22Rv1 (cell line): ENCODE measurements around the gene TTC38.

Source experiments
- H3K27ac ChIP-seq: fragments of 450-650 bp; 2 replicates; pipeline ENCODE4 v1.5.1; 2017
- ZFX ChIP-seq: fragments of 450-650 bp; IDR thresholded peaks from 2 replicates; pipeline ENCODE4 v1.6.1; 2017; ENCODE audit warnings: antibody characterized with exemption, borderline replicate concordance
- TF ChIP-seq, protein P1 (sequence below): fragments of 450-650 bp; IDR thresholded peaks from 2 replicates; pipeline ENCODE4 v1.5.1; 2017; ENCODE audit warnings: mild to moderate bottlenecking

TTC38 gene

DNA sequence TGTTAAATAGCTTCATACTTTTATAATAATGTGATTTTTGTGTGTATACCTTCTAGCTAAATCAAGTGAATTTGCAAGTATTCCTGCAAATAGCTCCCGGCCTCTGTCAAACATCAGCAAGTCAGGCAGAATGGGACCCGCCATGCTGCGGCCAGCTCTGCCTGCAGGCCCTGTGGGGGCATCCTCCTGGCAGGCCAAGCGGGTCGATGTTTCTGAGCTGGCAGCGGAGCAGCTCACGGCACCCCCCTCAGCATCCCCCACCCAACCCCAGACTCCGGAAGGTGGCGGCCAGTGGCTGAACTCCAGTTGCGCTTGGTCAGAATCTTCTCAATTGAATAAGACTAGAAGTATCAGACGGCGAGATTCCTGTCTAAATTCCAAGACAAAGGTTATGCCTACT, 48.2 kb downstream of the TTC38 start:
- TF ChIP-seq ZFX, result no peak
- TF ChIP-seq, protein P1, sequence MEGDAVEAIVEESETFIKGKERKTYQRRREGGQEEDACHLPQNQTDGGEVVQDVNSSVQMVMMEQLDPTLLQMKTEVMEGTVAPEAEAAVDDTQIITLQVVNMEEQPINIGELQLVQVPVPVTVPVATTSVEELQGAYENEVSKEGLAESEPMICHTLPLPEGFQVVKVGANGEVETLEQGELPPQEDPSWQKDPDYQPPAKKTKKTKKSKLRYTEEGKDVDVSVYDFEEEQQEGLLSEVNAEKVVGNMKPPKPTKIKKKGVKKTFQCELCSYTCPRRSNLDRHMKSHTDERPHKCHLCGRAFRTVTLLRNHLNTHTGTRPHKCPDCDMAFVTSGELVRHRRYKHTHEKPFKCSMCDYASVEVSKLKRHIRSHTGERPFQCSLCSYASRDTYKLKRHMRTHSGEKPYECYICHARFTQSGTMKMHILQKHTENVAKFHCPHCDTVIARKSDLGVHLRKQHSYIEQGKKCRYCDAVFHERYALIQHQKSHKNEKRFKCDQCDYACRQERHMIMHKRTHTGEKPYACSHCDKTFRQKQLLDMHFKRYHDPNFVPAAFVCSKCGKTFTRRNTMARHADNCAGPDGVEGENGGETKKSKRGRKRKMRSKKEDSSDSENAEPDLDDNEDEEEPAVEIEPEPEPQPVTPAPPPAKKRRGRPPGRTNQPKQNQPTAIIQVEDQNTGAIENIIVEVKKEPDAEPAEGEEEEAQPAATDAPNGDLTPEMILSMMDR, result no peak
- no peak overlapping the region for H3K27ac ChIP-seq

DNA sequence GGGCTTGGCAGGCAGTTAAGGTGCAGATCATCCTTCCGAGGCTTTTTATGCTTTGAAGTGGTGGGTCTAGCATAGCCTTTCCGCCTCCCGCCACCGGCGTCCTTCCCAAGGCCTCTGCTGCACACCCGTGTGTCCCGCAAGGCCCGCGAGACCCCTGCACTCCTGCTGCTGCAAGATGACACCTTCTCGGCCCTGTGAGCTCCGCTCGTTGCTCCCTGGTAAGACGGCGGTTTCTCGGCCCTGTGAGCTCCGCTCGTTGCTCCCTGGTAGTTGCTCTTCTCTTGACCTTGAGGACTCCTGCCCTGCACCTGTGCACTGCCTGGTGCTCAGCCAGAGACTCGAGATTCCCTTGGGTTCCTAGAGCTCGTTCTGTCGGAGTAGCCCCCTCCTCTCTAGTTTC, 49.8 kb downstream of the TTC38 start:
- no peak overlapping the region for H3K27ac ChIP-seq
- no peak for TF ChIP-seq ZFX
- TF ChIP-seq, protein P1, result no peak

DNA sequence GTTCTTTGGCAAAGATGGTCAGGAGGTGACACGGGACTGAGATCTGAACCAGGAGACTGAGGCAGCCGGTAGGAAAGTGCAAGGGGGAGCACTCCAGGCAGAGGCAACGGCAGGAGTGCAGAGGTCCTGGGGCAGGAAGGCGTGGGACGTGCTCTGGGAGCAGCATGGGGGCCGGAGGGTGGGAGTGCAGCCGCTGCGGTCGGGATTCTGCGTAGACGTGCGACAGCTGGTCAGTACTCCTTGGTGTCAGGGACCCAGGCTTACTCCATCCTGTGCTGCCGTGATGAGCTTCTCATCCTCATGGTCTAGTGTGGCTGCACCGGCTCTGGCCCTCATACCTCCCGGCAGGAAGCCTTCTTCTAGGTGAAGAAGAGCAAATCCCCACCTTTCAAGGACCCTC, 50.8 kb downstream of the TTC38 start:
- H3K27ac ChIP-seq, result no peak overlapping the region
- TF ChIP-seq, protein P1, result no peak
- no peak for TF ChIP-seq ZFX

DNA sequence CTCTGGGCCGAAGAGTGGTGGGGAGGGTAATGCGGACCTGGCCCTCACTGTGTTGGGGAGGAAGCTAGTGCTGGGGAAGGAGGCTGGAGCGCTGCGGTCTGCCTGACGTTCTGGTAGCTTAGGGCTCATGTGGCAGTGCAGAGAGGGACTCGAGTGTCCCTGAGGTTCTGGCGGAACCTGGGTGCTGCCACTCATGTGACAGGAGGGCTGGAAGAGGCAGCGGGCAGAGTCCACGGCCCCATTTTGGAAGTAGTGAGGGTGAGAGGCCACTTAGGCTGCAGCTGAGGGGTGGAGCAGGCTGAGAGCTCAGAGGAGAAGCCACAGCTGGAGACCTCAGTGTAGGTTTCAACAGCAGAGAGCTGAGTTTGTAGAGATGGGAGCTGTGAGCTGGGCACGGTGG, 51.5 kb downstream of the TTC38 start:
- H3K27ac ChIP-seq, result no peak overlapping the region
- TF ChIP-seq, protein P1, result no peak
- no peak for TF ChIP-seq ZFX

DNA sequence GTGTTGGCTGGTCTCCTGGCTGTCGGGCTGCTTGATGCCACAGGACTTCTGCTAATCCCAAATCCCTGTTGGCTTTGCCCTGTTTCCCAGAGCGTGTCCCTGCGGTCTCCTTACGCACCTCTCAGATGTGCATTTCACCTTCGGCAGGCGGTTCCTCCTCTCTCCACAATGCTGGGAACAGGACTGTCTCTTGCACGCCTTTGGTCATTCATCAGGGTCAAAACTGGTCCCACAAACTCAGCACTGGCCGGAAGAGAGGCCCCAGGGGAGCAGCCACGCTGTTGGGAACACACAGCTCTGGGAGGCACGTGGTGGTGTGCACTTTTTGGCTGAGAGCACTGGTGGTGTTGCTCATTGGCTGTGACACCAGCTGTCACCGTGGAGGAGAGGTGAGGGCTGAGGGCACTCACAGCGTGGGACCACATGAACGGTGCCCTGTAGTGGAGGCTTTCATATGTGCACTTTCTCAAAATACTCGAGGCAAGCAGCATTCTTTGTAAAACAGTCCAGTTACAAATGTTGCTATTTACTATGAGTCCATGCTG, 52.4 kb downstream of the TTC38 start:
- H3K27ac ChIP-seq, result no peak overlapping the region
- no peak for TF ChIP-seq ZFX
- TF ChIP-seq, protein P1, result no peak

DNA sequence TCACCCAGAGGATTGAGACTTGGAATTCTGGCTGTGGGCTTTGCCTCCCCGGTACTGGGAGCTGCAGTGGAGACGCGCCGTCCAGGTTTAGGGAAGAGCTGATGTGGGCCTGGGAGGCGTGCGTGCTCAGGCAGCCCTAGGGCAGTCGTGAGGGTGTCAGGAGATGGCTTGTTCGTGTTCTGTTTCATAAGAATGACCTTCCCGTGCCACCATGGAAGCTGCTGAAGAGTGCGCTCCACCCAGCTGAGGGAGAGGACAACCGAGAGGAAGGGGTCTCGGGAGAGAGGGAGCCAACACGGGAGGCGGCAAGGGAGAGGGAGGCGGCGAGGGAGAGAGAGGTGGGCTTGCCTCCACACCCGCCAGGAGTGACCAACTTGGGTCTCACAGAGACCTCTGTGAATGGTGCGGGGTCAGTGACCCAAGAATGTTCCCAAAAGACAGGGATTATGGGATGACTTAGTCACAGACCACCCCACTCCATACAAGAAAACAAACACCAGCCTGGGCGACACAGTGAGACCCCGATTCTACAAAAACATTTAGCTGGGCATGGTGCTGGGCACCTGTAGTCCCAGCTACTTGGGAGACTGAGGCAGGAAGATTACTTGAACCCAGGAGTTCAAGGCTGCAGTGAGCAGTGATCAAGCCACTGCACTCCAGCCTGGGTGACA, 53.0 kb downstream of the TTC38 start:
- TF ChIP-seq ZFX, result no peak
- TF ChIP-seq, protein P1, result no peak
- no peak overlapping the region for H3K27ac ChIP-seq

DNA sequence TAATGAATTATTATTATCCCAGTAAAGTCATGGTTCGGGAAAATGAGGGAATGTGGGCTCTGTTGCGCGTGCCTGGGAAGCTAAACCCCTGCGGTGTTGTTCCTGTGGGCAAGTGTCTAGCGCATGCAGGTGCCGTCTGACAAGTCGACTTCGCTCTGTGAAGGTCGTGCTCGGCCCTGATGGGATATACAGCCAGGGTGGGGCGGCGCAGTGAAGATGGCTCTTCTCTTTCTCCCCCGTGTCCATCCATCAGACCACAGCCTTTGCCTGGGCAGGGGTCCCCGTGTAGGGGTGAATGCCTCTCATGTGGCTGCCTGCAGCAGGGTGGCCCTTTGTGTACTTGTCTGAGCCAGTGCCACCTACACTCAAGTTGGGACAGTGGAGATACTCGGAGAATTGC, 54.9 kb downstream of the TTC38 start:
- TF ChIP-seq ZFX, result no peak
- TF ChIP-seq, protein P1, result no peak
- no peak overlapping the region for H3K27ac ChIP-seq
